IMR-90 (cell line): ENCODE results near the gene KLHL11. TPM values are rescaled to one million over a fixed set of nuclear protein-coding genes. Genes with fewer than 3 reads are reported as not detected.

Experiments
- ATAC-seq: fragments of 200-7000 bp; cut with Tn5 transposase; 2 replicates; pipeline ENCODE4 v1.9.1; 2020; ENCODE audit warnings: low read depth, mild to moderate bottlenecking, moderate library complexity
- BruUV-seq: library from RNA; stranded (reverse); fragments of 400-500 nt; replicated peaks from 2 replicates; lab custom pipeline; 2021; lab: Mats Ljungman, UMichigan
- CTCF ChIA-PET: fragments of 300-600 bp; formaldehyde crosslinking; extraction: SDS; loops from one replicate; lab custom pipeline; 2021; ENCODE audit warnings: antibody characterized with exemption; lab: Yijun Ruan, JAX
- POLR2A ChIA-PET: fragments of 300-600 bp; sonication (Branson Sonifier 250); formaldehyde crosslinking; loops from one replicate; lab custom pipeline; 2022; ENCODE audit warnings: antibody characterized with exemption; ENCODE audit not compliant: unreplicated experiment; lab: Charles Lee
- DNase-seq: peaks from one replicate; pipeline ENCODE4 v3.0.0; 2013
- H2AFZ ChIP-seq: replicated peaks from 2 replicates; pipeline ENCODE3; 2013; ENCODE audit warnings: low read length, mild to moderate bottlenecking; ENCODE audit not compliant: poor library complexity
- H2AK5ac ChIP-seq: 2 replicates; pipeline ENCODE4 v1.6.1; 2013; ENCODE audit warnings: low read depth, low read length, inconsistent platforms
- H2AK9ac ChIP-seq: replicated peaks from 2 replicates; pipeline ENCODE3; 2013; ENCODE audit warnings: mild to moderate bottlenecking, low read depth, low read length, moderate library complexity; ENCODE audit not compliant: poor library complexity
- H2BK120ac ChIP-seq: 2 replicates; pipeline ENCODE4 v1.6.1; 2013; ENCODE audit warnings: low read depth, low read length, inconsistent platforms
- H2BK15ac ChIP-seq: 3 replicates; pipeline ENCODE4 v1.6.1; 2013; ENCODE audit warnings: low read depth, low read length, inconsistent platforms
- H2BK20ac ChIP-seq: 2 replicates; pipeline ENCODE4 v1.6.1; 2013; ENCODE audit warnings: low read depth, mild to moderate bottlenecking, inconsistent platforms, low read length, moderate library complexity
- H2BK5ac ChIP-seq: 2 replicates; pipeline ENCODE4 v1.6.1; 2013; ENCODE audit warnings: mild to moderate bottlenecking, low read depth, low read length, inconsistent platforms; ENCODE audit not compliant: poor library complexity, severe bottlenecking
- H3K14ac ChIP-seq: replicated peaks from 2 replicates; pipeline ENCODE4 v1.6.1; 2013; ENCODE audit warnings: low read depth, low read length, inconsistent platforms
- H3K18ac ChIP-seq: 2 replicates; pipeline ENCODE4 v1.6.1; 2013; ENCODE audit warnings: low read depth, low read length, control low read depth
- H3K23ac ChIP-seq: 2 replicates; pipeline ENCODE4 v1.6.1; 2013; ENCODE audit warnings: low read depth, low read length, inconsistent platforms
- H3K27ac ChIP-seq: 2 replicates; pipeline ENCODE4 v1.5.1; 2013; ENCODE audit warnings: mild to moderate bottlenecking, control low read depth, low read length; ENCODE audit not compliant: insufficient read depth
- H3K27me3 ChIP-seq: 2 replicates; pipeline ENCODE4 v1.6.1; 2013; ENCODE audit warnings: low read length; ENCODE audit not compliant: control insufficient read depth, insufficient read depth
- H3K36me3 ChIP-seq: 2 replicates; pipeline ENCODE4 v1.6.1; 2013; ENCODE audit warnings: low read length, mixed read lengths; ENCODE audit not compliant: control insufficient read depth, insufficient read depth
- H3K4ac ChIP-seq: 2 replicates; pipeline ENCODE4 v1.6.1; 2013; ENCODE audit warnings: low read depth, low read length, inconsistent platforms
- H3K4me1 ChIP-seq: 2 replicates; pipeline ENCODE4 v1.6.1; 2013; ENCODE audit warnings: low read length, mixed read lengths; ENCODE audit not compliant: control insufficient read depth, insufficient read depth
- H3K4me2 ChIP-seq: 2 replicates; pipeline ENCODE4 v1.6.1; 2013; ENCODE audit warnings: low read depth, mild to moderate bottlenecking, control low read depth, low read length, moderate library complexity
- H3K4me3 ChIP-seq: 2 replicates; pipeline ENCODE4 v1.5.1; 2013; ENCODE audit warnings: low read depth, mild to moderate bottlenecking, control low read depth, low read length, moderate library complexity; ENCODE audit not compliant: insufficient read depth
- H3K56ac ChIP-seq: 2 replicates; pipeline ENCODE4 v1.6.1; 2013; ENCODE audit warnings: low read length, inconsistent platforms; ENCODE audit not compliant: insufficient read depth; ENCODE audit errors: extremely low read depth
- H3K79me1 ChIP-seq, 2 experiments: 2 replicates each; pipeline ENCODE4 v1.6.1; 2013; ENCODE audit warnings: low read length in 2 of 2, inconsistent platforms in 1 of 2, low read depth in 1 of 2
- H3K9ac ChIP-seq: 2 replicates; pipeline ENCODE4 v1.6.1; 2013; ENCODE audit warnings: low read depth, low read length, control low read depth
- H3K9me1 ChIP-seq: 2 replicates; pipeline ENCODE4 v1.6.1; 2013; ENCODE audit warnings: low read length, inconsistent platforms; ENCODE audit not compliant: insufficient read depth
- H3K9me3 ChIP-seq: 2 replicates; pipeline ENCODE4 v1.6.1; 2013; ENCODE audit warnings: low read length; ENCODE audit not compliant: control insufficient read depth, insufficient read depth
- H4K20me1 ChIP-seq: 2 replicates; pipeline ENCODE4 v1.6.1; 2013; ENCODE audit warnings: low read length, inconsistent platforms; ENCODE audit not compliant: insufficient read depth
- H4K5ac ChIP-seq: 2 replicates; pipeline ENCODE4 v1.6.1; 2013; ENCODE audit warnings: mild to moderate bottlenecking, low read depth, low read length, control low read depth
- H4K8ac ChIP-seq, 2 experiments: 2 replicates each; pipeline ENCODE4 v1.6.1; 2013; ENCODE audit warnings: low read depth in 2 of 2, low read length in 2 of 2, control low read depth in 1 of 2, inconsistent platforms in 1 of 2
- H4K91ac ChIP-seq: 2 replicates; pipeline ENCODE4 v1.6.1; 2013; ENCODE audit warnings: low read depth, low read length, inconsistent platforms; ENCODE audit not compliant: insufficient read depth
- BHLHE40 ChIP-seq: fragments of 150-350 bp; IDR thresholded peaks from 2 replicates; pipeline ENCODE4 v1.6.1; 2016; ENCODE audit warnings: mild to moderate bottlenecking, low read depth, low read length
- CEBPB ChIP-seq: IDR thresholded peaks from 2 replicates; pipeline ENCODE4 v1.6.1; 2012; ENCODE audit warnings: low read depth, low read length, improper control_type of control experiment
- CHD1 ChIP-seq: IDR thresholded peaks from 2 replicates; pipeline ENCODE4 v1.6.1; 2012; ENCODE audit warnings: low read depth, low read length, improper control_type of control experiment
- CTCF ChIP-seq: conservative IDR thresholded peaks from 2 replicates; pipeline ENCODE4 v1.5.1; 2012; ENCODE audit warnings: mild to moderate bottlenecking, low read depth, low read length, improper control_type of control experiment
- ELK1 ChIP-seq: fragments of 150-350 bp; IDR thresholded peaks from 2 replicates; pipeline ENCODE4 v1.6.1; 2016; ENCODE audit warnings: low read depth, mild to moderate bottlenecking, low read length, moderate library complexity, borderline replicate concordance
- FOS ChIP-seq: fragments of 150-350 bp; IDR thresholded peaks from 2 replicates; pipeline ENCODE4 v1.6.1; 2016; ENCODE audit warnings: low read depth, low read length
- MAFK ChIP-seq: IDR thresholded peaks from 2 replicates; pipeline ENCODE4 v1.6.1; 2012; ENCODE audit warnings: low read depth, low read length, improper control_type of control experiment
- MAZ ChIP-seq: IDR thresholded peaks from 2 replicates; pipeline ENCODE4 v1.6.1; 2012; ENCODE audit warnings: low read depth, mild to moderate bottlenecking, low read length, improper control_type of control experiment, moderate library complexity, borderline replicate concordance
- MXI1 ChIP-seq: IDR thresholded peaks from 2 replicates; pipeline ENCODE4 v1.6.1; 2012; ENCODE audit warnings: low read depth, mild to moderate bottlenecking, low read length, moderate library complexity, borderline replicate concordance
- NFE2L2 ChIP-seq: fragments of 150-350 bp; IDR thresholded peaks from 2 replicates; pipeline ENCODE4 v1.6.1; 2016; ENCODE audit warnings: low read depth, mild to moderate bottlenecking, low read length
- POLR2A ChIP-seq: IDR thresholded peaks from 2 replicates; pipeline ENCODE4 v1.6.1; 2012; ENCODE audit warnings: mild to moderate bottlenecking, low read depth, low read length
- RAD21 ChIP-seq: IDR thresholded peaks from 2 replicates; pipeline ENCODE4 v1.6.1; 2012; ENCODE audit warnings: low read length, improper control_type of control experiment
- RCOR1 ChIP-seq: IDR thresholded peaks from 2 replicates; pipeline ENCODE4 v1.6.1; 2012; ENCODE audit warnings: mild to moderate bottlenecking, low read length, improper control_type of control experiment; ENCODE audit not compliant: insufficient replicate concordance
- RFX5 ChIP-seq: IDR thresholded peaks from 2 replicates; pipeline ENCODE4 v1.8.0; 2012; ENCODE audit warnings: low read depth, mild to moderate bottlenecking, low read length, moderate library complexity
- USF2 ChIP-seq: fragments of 150-350 bp; IDR thresholded peaks from 2 replicates; pipeline ENCODE4 v1.6.1; 2017; ENCODE audit warnings: mild to moderate bottlenecking, antibody characterized with exemption, low read length, low read depth
- WGBS, 2 experiments: methylation state at CpG; one replicate each; pipeline versions ENCODE4 v1.1.5 to v1.1.7; 2013; ENCODE audit warnings: missing lambda C conversion rate in 2 of 2; ENCODE audit not compliant: insufficient read length in 1 of 2; ENCODE audit errors: extremely low coverage in 2 of 2; 5-methylcytosine and 5-hydroxymethylcytosine counted together
- dilution Hi-C: fragments of 300-500 bp; cut with HindIII; formaldehyde crosslinking; loops from one replicate; pipeline ENCODE4 v1.14.3; 2018; ENCODE audit warnings: low sequenced_read_pairs; ENCODE audit not compliant: unreplicated experiment
- in situ Hi-C: fragments of 300-500 bp; cut with MboI; formaldehyde crosslinking; loops from 3 replicates; pipeline ENCODE4 v1.14.3; 2019; ENCODE audit warnings: low sequenced_read_pairs, inconsistent platforms, mixed read lengths
- intact Hi-C: fragments of 100-400 bp; cut with micrococcal nuclease; formaldehyde crosslinking; loops from 2 replicates; pipeline ENCODE4 v1.10.0; 2022
- polyA plus RNA-seq, 3 experiments: library from polyadenylated mRNA; depleted of rRNA; stranded (reverse); fragments of >200 nt; gene quantifications; 2 replicates each; pipeline ENCODE4 v1.2.3, GENCODE V29; 2012; ENCODE audit warnings: low replicate concordance in 1 of 3
- total RNA-seq: library from RNA; depleted of rRNA; stranded (reverse); fragments of >200 nt; gene quantifications from 2 replicates; pipeline ENCODE4 v1.2.3, GENCODE V29; 2012

The KLHL11 gene
- total and polyA plus RNA-seq, 2 of the 4 experiments (the other 2 are of a cell fraction): 4.1 to 38.5 TPM

GRCh38 chr17:41825175-41825845 is 39.9 kb downstream of the KLHL11 start:
- Histone ChIP-seq H3K4ac (no peak overlapping the region), H4K5ac (no peak overlapping the region), H3K4me3 (no peak overlapping the region), H3K56ac (no peak overlapping the region), H2BK20ac (no peak overlapping the region), H2BK120ac (no peak overlapping the region), H2BK5ac (no peak overlapping the region), H2BK15ac (no peak overlapping the region), H3K9me3 (no peaks in the 10 kb centered on the region), H3K79me1 (peaks cover 0 to 24% of the 10 kb centered on the region in 2 experiments; a peak in 3 of 4 replicates), H3K4me2 (no peak overlapping the region), H4K8ac (no peak overlapping the region), H3K18ac (no peak overlapping the region), H3K27me3 (no peaks in the 10 kb centered on the region), H2AK5ac (no peak overlapping the region), H3K9ac (no peak overlapping the region), H2AK9ac (no peak overlapping the region), H2AFZ (no peak overlapping the region), H3K4me1 (peaks cover 2% of the 10 kb centered on the region; the same call in 1 of the 2 replicates), H3K23ac (no peak overlapping the region), H4K91ac (no peak overlapping the region), H3K9me1 (peaks cover 9% of the 10 kb centered on the region), H3K36me3 (peaks cover 34% of the 10 kb centered on the region), H4K20me1 (peaks cover 21% of the 10 kb centered on the region), H3K14ac (no peak overlapping the region), H3K27ac (no peak overlapping the region)
- in situ Hi-C loops (no loop called here), dilution Hi-C loops (no loop called here), intact Hi-C loops (no loop called here)
- ChIA-PET CTCF (no interaction called here), POLR2A (no interaction called here)
- BruUV-seq: no TSS peak
- no CpG with 5 or more reads among the region's 19 CpGs for WGBS, 2 experiments
- ATAC-seq: no peak
- TF ChIP-seq RFX5 (no peak), MXI1 (no peak), CTCF (no peak), FOS (no peak), CHD1 (no peak), BHLHE40 (no peak), CEBPB (no peak), POLR2A (no peak), MAZ (no peak), MAFK (no peak), RCOR1 (no peak), RAD21 (no peak), NFE2L2 (no peak), USF2 (no peak), ELK1 (no peak)
- no peak for DNase-seq
